Activated T-cell treated with anti-CD3 and anti-CD28 coated beads, Interleukin-2, amount 50 U/mL, for 24 hours (primary cell): ENCODE data around the gene GRM4.

Source experiments
- DNase-seq: peaks from one replicate; pipeline ENCODE4 v3.0.0-alpha.2; 2020
- H3K27ac Mint-ChIP-seq: 2 replicates; pipeline ENCODE4 v1.8.0; 2020; ENCODE audit warnings: mild to moderate bottlenecking, mixed read lengths
- H3K27me3 Mint-ChIP-seq: 2 replicates; pipeline ENCODE4 v1.8.0; 2020; ENCODE audit warnings: mixed read lengths
- H3K36me3 Mint-ChIP-seq: 2 replicates; pipeline ENCODE4 v1.8.0; 2020; ENCODE audit warnings: low read depth, mixed read lengths
- H3K4me1 Mint-ChIP-seq: 2 replicates; pipeline ENCODE4 v1.8.0; 2020; ENCODE audit warnings: low read depth, mixed read lengths
- H3K4me3 Mint-ChIP-seq: 2 replicates; pipeline ENCODE4 v1.8.0; 2020; ENCODE audit warnings: mild to moderate bottlenecking, moderate library complexity, mixed read lengths
- H3K9me3 Mint-ChIP-seq: 2 replicates; pipeline ENCODE4 v1.8.0; 2020; ENCODE audit warnings: mixed read lengths

The GRM4 gene

GRCh38 chr6:34138914-34139510 is 6.9 kb downstream of the GRM4 start:
- no peaks in the 10 kb centered on the region for H3K9me3 Mint-ChIP-seq
- no peak overlapping the region for H3K4me3 Mint-ChIP-seq
- peaks cover 19% of the 10 kb centered on the region for H3K4me1 Mint-ChIP-seq
- no peak for DNase-seq
- no peak overlapping the region for H3K27ac Mint-ChIP-seq
- H3K36me3 Mint-ChIP-seq, result no peaks in the 10 kb centered on the region
- H3K27me3 Mint-ChIP-seq, result peaks cover 95% of the 10 kb centered on the region

- H3K9me3 Mint-ChIP-seq, result no peaks in the 10 kb centered on the region
- H3K27ac Mint-ChIP-seq, result no peak overlapping the region
- peaks cover 94% of the 10 kb centered on the region for H3K27me3 Mint-ChIP-seq
- no peak for DNase-seq
- no peak overlapping the region for H3K4me3 Mint-ChIP-seq
- no peaks in the 10 kb centered on the region for H3K36me3 Mint-ChIP-seq
- H3K4me1 Mint-ChIP-seq, result peaks cover 11% of the 10 kb centered on the region
Observed at GRCh38 chr6:34138191-34138590, 7.7 kb downstream of the GRM4 start.

- Mint-ChIP-seq H3K27ac (no peak overlapping the region), H3K4me3 (no peak overlapping the region), H3K4me1 (no peaks in the 10 kb centered on the region), H3K27me3 (peaks cover 90% of the 10 kb centered on the region), H3K36me3 (no peaks in the 10 kb centered on the region), H3K9me3 (no peaks in the 10 kb centered on the region)
- no peak for DNase-seq
Observed at GRCh38 chr6:34135541-34135940, 10.3 kb downstream of the GRM4 start.

GRCh38 chr6:34132486-34133185 is 13.3 kb downstream of the GRM4 start:
- H3K4me1 Mint-ChIP-seq, result no peaks in the 10 kb centered on the region
- H3K36me3 Mint-ChIP-seq, result no peaks in the 10 kb centered on the region
- DNase-seq, result peak; percentile 49
- no peaks in the 10 kb centered on the region for H3K9me3 Mint-ChIP-seq
- no peak overlapping the region for H3K4me3 Mint-ChIP-seq
- peaks cover 73% of the 10 kb centered on the region for H3K27me3 Mint-ChIP-seq
- H3K27ac Mint-ChIP-seq, result no peak overlapping the region

GRCh38 chr6:34131326-34132290 is 14.3 kb downstream of the GRM4 start:
- Mint-ChIP-seq H3K36me3 (no peaks in the 10 kb centered on the region), H3K4me3 (no peak overlapping the region), H3K27me3 (peaks cover 65% of the 10 kb centered on the region), H3K4me1 (no peaks in the 10 kb centered on the region), H3K27ac (no peak overlapping the region), H3K9me3 (no peaks in the 10 kb centered on the region)
- no peak for DNase-seq

- no peaks in the 10 kb centered on the region for H3K9me3 Mint-ChIP-seq
- H3K4me1 Mint-ChIP-seq, result no peaks in the 10 kb centered on the region
- no peak overlapping the region for H3K27ac Mint-ChIP-seq
- no peak overlapping the region for H3K4me3 Mint-ChIP-seq
- peaks cover 58% of the 10 kb centered on the region for H3K27me3 Mint-ChIP-seq
- DNase-seq, result no peak
- no peaks in the 10 kb centered on the region for H3K36me3 Mint-ChIP-seq
Observed at GRCh38 chr6:34130862-34131261, 15.0 kb downstream of the GRM4 start.

- Mint-ChIP-seq H3K4me3 (no peak overlapping the region), H3K27me3 (peaks cover 47% of the 10 kb centered on the region)
Observed at GRCh38 chr6:34129753-34130152, 16.1 kb downstream of the GRM4 start.

GRCh38 chr6:34128045-34128444 is 17.8 kb downstream of the GRM4 start:
- Mint-ChIP-seq H3K27me3 (peaks cover 40% of the 10 kb centered on the region), H3K36me3 (no peaks in the 10 kb centered on the region), H3K9me3 (no peaks in the 10 kb centered on the region), H3K4me3 (no peak overlapping the region), H3K27ac (no peak overlapping the region), H3K4me1 (no peaks in the 10 kb centered on the region)
- DNase-seq, result no peak

More at GRCh38 chr6:34129753-34130152, 16.1 kb downstream of the GRM4 start:
- Mint-ChIP-seq H3K27ac (no peak overlapping the region), H3K9me3 (no peaks in the 10 kb centered on the region), H3K36me3 (no peaks in the 10 kb centered on the region), H3K4me1 (no peaks in the 10 kb centered on the region)
- no peak for DNase-seq

GRCh38 chr6:34126419-34126818 is 19.5 kb downstream of the GRM4 start:
- H3K27me3 Mint-ChIP-seq, result peaks cover 26% of the 10 kb centered on the region
- DNase-seq, result no peak
- no peak overlapping the region for H3K27ac Mint-ChIP-seq

GRCh38 chr6:34125939-34126338 is 19.9 kb downstream of the GRM4 start:
- Mint-ChIP-seq H3K4me3 (no peak overlapping the region), H3K4me1 (peaks cover 2% of the 10 kb centered on the region), H3K36me3 (no peaks in the 10 kb centered on the region), H3K27ac (no peak overlapping the region), H3K27me3 (peaks cover 22% of the 10 kb centered on the region), H3K9me3 (no peaks in the 10 kb centered on the region)
- no peak for DNase-seq

More at GRCh38 chr6:34126419-34126818, 19.5 kb downstream of the GRM4 start:
- H3K4me3 Mint-ChIP-seq, result no peak overlapping the region
- H3K36me3 Mint-ChIP-seq, result no peaks in the 10 kb centered on the region
- no peaks in the 10 kb centered on the region for H3K4me1 Mint-ChIP-seq
- no peaks in the 10 kb centered on the region for H3K9me3 Mint-ChIP-seq

GRCh38 chr6:34120953-34121675 is 24.8 kb downstream of the GRM4 start:
- Mint-ChIP-seq H3K4me3 (no peak overlapping the region), H3K36me3 (no peaks in the 10 kb centered on the region), H3K27me3 (peaks cover 6% of the 10 kb centered on the region), H3K4me1 (peaks cover 2% of the 10 kb centered on the region), H3K9me3 (no peaks in the 10 kb centered on the region), H3K27ac (no peak overlapping the region)
- DNase-seq, result no peak

GRCh38 chr6:34115915-34116314 is 30.0 kb downstream of the GRM4 start:
- Mint-ChIP-seq H3K27me3 (peaks cover 28% of the 10 kb centered on the region), H3K9me3 (no peaks in the 10 kb centered on the region)
- no peak for DNase-seq

GRCh38 chr6:34115403-34115795 is 30.5 kb downstream of the GRM4 start:
- Mint-ChIP-seq H3K27me3 (peaks cover 33% of the 10 kb centered on the region), H3K36me3 (no peaks in the 10 kb centered on the region), H3K9me3 (no peaks in the 10 kb centered on the region), H3K4me1 (no peaks in the 10 kb centered on the region), H3K27ac (no peak overlapping the region), H3K4me3 (no peak overlapping the region)
- peak; percentile 36 for DNase-seq

More at GRCh38 chr6:34115915-34116314, 30.0 kb downstream of the GRM4 start:
- H3K4me1 Mint-ChIP-seq, result no peaks in the 10 kb centered on the region
- H3K4me3 Mint-ChIP-seq, result no peak overlapping the region
- H3K27ac Mint-ChIP-seq, result no peak overlapping the region
- no peaks in the 10 kb centered on the region for H3K36me3 Mint-ChIP-seq

- no peaks in the 10 kb centered on the region for H3K4me1 Mint-ChIP-seq
- H3K9me3 Mint-ChIP-seq, result no peaks in the 10 kb centered on the region
- H3K27me3 Mint-ChIP-seq, result peaks cover 35% of the 10 kb centered on the region
- H3K36me3 Mint-ChIP-seq, result no peaks in the 10 kb centered on the region
- no peak for DNase-seq
- no peak overlapping the region for H3K27ac Mint-ChIP-seq
- no peak overlapping the region for H3K4me3 Mint-ChIP-seq
Observed at GRCh38 chr6:34114695-34115402, 31.0 kb downstream of the GRM4 start.
